ENCODE measurements around the gene RFPL1.

RFPL1 gene

DNA sequence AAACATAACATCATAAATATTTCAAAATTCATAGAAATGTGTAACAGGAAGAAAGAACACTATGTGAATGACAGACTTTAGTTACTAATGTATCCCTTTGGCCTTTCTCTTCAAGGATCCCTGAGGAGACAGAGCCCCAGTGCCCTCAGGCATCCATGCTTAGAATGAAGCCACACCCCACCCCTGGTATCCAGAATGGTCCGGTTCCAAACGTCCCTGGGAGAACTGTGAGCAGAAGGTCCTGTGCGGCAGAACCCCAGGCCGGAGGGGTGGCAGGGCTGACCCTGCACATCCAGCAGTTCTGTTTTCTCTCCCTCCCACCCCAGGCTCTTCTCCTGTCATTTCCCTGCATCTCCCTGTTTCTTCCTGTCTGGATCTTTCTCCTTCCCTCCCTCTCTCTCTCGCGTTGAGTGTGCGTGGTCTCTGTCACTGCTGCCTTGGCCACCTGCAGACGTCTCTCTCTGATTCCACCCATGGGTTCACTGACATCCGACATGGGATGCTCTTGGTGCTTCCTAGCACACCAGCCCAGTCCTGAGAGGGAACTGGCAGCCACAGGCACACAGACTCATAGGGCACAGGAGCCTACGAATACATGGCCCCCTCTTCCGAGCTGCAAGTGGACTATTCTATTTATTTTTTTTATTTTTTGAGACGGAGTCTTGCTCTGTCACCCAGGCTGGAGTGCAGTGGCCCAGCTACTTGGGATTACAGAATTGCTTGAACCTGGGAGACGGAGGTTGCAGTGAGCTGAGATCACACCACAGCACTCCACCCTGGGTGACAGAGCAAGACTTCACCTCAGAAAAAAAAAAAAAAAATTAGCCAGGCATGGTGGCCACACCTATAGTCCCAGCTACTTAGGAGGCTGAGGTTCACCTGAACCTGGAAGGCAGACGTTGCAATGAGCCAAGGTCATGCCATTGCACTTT, 5.7 kb downstream of the RFPL1 start:
- no peak for DNase-seq

DNA sequence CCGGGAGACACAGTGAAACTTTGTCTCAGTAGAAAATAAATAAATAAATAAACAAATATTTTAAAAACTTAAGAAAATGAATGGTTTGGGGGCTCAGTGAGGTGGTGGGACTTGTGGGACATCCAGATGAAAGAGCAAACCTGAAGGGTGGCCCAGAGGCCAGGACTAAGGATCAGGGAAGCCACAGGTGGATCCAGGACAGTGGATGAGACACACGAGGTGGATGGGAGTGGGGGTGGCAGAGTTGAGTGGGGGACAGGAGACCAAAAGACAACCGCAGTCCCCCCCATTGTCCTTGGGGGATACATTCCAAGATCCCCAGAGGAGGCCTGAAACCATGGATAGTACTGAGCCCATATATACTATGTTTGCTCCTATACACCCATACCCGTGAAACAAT, 7.1 kb downstream of the RFPL1 start:
- no peak for DNase-seq

DNA sequence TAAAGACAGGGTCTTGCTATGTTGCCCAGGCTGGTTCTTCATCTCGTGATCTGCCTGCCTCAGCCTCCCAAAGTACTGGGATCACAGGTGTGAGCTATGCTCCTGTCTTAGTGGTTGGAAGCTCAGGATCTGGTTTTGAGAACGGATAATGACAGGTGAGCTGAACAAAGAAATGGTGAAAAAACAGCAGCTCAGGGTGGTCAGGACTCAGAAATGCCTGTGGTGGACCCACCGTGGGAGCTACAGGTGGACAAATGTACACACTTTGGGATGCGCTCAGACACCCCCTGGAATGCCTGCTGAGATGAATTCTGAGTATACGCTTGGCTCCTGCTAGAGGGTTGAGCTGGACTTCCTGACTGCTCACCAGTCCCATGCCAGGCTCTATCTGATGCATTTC, 9.5 kb downstream of the RFPL1 start:
- DNase-seq: no peak

DNA sequence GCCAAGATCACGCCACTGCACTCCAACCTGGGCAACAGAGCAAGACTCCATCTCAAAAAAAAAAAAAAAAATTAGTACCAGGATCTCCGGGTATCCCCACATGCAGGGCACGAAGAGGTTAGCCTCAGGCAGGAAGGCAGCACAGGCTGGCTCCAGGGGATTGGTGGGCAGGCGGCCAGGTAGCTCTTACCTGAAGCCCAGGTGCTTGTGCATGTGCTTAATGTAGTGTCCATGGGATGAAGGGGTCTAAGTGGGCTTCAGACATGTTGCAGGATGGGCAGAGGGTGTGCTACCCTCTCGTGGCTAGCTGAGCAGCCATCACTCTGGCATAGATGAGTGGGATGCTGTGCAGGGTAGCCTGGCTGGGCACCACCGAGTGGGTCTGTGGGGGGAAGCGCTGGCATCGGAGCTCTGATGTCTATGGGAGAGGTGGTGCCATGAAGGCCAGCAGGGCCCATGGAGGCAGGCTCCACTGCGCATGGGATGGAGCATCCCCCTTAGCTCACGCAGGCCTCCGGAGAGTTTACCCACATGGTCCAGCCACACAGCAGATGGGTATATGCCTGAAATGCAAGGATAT, 11.0 kb downstream of the RFPL1 start:
- no peak for DNase-seq

DNA sequence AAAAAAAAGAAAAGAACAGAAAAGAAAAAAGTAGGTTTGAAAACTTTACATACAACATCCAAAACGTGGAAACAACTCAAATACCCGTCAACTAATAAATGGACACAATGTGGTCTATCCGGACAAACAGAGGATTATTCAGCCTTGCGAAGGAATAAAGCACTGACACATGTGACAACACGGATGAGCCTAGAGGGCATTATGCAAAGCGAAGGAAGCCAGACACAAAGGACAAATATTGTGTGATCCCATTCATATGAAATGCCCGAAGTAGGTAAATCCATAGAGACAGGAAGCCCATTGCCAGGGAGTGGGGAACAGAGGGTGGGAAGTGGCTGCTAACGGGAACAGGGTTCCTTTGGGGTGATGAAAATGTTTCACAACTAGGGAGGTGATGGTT, 11.8 kb downstream of the RFPL1 start:
- DNase-seq: no peak

DNA sequence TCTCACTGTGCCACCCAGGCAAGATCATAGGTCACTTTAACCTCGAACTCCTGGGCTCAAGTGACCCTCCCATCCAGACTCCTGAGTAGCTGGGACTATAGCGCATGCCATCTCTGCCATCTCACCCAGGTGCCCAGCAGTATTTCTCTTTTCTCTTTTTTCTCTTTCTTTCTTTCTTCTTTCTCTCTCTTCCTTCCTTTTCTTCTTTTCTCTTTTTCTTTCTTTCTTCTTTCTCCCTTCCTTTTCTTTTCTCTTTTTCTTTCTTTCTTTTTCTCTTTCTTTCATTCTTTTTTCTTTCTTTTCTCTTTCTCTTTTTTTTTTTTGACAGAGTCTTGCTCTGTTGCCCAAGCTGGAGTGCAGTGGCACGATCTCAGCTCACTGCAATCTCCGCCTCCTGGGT, 13.5 kb downstream of the RFPL1 start:
- DNase-seq: no peak

DNA sequence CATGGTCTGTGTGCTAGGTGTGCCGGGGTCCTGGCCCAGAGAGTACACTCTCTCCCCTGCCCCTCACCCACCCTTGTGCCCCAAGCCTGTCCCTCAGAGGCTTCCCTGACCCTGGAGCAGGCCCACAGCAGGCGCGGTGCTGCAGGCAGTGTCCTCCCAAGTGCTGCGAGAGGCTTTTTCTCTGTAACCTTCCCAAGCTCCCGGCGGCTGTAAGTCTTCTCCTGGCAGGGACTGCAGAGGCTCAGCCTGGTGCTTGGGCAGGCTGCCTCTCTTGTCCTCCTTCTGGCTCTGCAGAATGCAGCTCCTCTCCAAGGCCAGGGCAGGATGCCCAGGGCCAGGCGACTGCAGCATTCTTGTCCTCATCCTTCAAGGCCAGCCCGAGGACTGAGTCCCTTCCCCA, 15.9 kb downstream of the RFPL1 start:
- DNase-seq: no peak

DNA sequence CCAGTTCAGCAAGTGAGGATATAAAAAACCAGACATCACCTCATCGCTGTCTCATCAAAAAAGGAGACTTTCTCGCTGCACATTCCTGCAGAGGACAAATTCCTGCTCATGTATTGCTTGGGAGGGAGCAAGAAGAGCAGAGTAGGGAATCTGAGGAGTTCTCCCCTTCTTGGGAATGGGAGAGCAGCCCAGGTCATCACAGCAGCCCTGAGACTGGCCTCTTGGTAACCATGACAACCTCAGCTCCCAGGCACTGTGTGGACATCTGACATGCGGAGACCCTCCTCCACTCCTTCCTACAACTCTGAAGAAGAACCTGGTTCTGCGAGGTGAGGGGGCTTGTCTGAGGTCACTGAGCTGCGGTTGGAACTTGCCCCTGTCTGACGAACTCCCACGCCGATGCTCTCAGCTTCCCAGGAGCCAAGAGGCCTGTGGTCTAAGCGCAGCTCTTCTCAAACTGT, 17.9 kb downstream of the RFPL1 start:
- DNase-seq: no peak

DNA sequence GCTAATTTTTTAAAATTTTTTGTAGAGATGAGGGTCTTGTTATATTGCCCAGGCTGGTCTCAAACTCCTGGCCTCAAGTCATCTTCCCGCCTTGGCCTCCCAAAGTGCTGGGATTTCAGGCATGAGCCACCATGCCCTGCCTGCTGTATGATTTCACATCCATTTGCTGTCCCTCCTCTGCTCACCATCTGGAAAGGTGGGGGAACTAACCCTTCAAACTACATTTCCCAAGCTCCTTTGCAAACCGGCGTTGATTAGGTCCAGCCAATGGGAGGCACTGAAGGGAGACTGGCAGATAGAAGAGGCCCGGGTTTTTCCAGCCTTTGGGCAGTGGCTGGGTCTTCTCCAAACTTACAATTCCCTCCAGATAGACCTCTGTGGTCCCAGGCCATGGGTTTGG, 19.3 kb downstream of the RFPL1 start:
- peak; percentile 50 for DNase-seq

DNA sequence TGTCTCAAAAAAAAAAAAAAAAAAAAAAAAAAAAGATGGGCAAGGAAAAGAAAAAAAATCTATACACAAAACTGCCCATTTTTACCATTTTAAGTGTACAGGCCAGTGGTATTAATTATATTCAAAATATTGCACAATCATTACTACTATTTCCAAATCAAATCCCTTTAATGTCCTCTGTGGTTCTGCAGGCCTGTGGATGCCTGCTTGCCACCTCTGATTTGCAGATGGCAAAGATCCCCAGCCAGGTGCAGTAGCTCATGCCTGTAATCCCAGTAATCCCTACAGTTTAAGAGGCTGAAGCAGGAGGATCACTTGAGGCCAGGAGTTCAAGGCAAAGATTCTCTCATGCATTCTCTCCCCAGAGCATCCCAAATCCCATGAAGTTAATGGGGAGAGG, 20.2 kb downstream of the RFPL1 start:
- DNase-seq: no peak

DNA sequence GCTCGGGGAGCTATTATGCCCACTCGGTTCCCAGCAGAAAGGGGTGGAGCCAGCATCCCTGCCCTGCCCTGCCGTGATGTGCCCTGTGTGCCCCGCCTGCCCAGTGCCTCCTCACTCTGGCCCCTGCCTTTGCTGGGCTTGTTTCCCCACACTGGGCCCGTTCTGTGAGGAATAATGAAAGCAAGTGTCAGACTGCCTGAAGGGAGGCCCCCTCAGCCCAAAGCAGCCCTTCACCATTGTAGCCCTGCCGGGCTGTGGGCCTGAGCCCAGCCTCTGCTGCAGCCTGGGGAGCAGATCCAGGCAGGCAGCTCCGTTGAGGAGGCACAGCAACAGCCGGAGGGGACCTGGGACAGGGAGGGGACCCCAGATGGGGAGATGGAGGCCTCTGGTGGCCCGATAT, 21.4 kb downstream of the RFPL1 start:
- no peak for DNase-seq

DNA sequence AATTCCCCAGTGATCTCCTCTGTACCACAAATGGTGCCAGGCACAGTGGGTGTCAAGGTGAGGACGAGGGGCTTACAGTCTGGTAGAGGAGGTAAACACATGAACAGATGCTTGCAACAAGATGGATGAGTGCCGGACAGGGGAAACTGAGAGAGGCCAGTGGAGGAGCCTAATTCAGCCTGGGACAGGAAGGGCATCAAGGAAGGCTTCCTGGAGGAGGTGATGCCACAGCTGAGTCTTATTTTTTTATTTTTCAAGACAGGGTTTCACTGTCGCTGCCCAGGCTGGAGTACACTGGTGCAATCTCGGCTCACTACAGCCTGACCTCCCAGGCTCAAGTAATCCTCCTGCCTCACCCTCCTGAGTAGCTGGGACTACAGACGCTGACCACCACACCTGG, 22.9 kb downstream of the RFPL1 start:
- DNase-seq: no peak

DNA sequence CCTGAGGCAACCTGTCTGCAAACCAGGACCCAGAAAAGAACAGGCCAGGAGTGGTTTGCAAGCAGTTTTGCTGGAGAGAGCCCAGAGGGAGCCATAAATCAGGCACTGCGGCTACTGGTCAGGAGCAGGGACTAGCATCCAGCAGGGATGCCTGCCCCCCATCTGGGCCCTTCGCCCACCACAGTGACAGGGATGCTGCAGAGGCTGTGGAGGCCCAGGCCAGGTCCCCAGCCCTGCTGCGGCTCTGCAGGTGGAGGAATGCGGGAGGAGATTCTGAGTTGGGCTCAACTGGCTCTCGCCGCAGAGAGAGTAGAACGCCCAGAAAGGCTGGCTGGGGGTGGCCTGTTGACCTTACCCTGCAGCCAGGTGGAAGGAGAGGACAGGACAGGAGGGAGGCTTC, 25.2 kb downstream of the RFPL1 start:
- no peak for DNase-seq

DNA sequence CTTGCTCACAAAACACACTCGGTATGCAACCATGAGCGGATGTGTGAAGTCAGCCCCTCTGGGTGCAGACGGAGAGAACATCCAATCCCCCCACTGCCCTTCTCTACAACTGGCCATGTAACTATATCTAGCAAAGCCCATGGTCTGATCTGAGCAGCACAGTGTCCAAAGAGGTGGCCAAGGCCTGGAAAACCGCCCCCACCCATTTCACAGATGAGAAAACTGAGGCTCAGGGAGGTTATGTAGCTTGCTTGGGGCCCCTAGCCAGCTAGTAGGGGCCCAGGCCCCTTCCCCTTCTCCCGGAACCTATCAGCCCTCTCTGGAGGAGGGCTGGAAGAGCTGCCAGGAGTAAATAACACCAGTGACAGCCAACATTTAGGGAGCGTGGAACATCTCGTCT, 26.2 kb downstream of the RFPL1 start:
- DNase-seq: no peak

DNA sequence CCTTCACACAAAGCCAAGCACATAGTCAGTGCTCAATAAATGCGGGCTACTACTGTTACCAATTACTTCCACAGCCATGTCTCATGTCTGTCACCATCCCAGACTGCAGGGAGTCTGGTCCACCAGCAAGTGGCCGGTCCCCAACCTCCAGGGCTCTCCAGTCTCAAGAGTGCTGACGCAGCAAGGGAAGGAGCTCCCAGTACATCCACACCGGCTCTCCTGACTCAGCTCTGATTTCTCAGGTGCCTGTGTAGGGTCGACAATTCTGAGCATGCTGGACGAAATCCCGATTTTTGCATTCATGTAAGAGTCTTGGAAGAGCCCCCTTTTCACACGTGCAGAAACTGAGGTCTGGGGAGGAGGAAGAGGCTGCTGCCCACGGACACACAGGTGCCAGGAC, 31.4 kb downstream of the RFPL1 start:
- DNase-seq: no peak

DNA sequence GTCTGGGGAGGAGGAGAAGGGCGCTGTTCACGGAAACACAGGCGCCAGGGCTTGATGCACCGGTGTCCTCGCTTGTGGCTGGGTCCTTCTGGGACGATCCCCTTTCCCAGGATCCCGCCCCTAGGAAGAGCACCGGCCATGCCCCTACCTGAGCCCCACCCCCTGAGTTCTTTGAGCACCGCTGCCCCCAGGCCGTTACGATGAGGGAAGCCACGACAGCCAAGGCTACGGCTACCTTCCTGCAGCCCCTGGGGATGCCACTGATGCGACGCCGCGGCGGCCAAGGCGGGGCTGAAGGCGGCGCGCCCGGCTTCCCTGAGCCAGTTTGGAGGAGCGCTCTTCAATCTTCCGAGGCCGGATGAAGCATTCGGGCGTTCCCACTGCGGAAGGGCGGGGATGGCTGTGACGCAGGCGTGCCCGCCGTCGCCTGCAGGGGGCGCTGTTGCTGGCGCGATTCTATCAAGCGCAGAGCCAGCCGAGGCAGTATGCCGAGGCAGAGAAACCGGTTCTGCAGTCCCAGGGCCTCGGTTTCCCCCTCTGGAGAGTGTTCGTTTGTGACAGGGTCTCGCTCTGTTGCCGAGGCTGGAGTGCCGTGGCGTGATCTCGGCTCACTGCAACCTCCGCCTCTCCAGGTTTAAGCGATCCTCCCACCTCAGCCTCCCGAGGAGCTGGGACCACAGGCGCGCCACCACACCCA, 31.9 kb downstream of the RFPL1 start:
- DNase-seq: peak; percentile 16

DNA sequence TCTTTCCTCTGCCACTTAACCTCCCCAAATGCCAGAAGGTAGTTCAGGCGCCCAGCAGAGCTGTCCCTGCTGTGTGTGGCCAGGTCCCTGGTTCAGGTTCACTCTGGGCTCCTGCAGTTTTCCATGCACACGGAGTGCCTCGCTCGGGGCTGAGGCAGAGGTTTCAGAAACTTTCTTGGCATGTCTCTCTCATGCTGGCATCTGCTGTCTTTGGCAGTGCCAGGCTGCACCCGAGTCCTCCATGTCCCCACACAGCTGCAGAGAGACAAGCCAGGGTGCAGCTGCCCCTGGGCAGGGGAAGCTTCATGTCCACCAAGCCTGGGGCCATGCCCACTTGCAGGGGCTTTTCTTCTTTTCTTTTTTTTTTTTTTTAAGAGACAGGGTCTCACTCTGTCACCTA, 34.6 kb downstream of the RFPL1 start:
- no peak for DNase-seq

DNA sequence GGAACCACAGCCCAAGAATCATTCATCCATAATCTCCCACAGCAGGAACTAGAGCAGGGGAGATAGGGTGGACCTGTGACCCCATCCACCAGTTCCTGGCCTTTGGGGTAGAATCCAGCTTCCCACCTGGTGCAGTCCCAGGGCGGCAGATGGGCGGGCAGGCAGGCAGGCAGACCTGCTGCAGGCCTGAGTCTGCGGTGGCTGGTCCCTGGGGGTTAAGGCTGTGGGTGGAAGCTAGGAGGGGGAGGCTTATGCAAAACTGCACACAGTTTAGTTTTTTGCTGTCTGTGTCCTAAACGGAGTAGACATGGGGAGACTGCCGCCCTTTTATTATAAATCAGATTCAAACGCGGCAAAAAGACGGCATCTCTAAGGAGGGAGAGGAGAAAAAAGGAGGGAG, 37.2 kb downstream of the RFPL1 start:
- DNase-seq: no peak

DNA sequence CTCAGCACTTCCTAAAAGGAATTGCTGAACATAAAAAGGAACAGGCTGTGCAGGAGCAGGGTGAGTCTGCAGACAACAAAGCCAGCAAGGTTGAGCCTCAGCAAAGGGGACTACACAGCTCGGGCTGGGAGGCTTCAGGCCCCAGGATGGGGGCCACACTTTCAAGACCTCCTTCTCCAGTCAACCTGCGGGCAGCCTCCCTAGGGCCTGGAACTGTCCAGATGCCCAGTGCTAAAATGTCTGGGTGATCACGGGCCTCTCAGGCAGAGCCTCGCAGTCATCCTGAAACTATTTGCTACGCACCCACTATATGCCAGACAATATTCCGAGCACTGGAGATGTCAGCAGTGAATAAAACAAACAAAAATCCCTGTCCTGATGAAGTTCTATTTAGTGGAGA, 37.7 kb downstream of the RFPL1 start:
- no peak for DNase-seq

DNA sequence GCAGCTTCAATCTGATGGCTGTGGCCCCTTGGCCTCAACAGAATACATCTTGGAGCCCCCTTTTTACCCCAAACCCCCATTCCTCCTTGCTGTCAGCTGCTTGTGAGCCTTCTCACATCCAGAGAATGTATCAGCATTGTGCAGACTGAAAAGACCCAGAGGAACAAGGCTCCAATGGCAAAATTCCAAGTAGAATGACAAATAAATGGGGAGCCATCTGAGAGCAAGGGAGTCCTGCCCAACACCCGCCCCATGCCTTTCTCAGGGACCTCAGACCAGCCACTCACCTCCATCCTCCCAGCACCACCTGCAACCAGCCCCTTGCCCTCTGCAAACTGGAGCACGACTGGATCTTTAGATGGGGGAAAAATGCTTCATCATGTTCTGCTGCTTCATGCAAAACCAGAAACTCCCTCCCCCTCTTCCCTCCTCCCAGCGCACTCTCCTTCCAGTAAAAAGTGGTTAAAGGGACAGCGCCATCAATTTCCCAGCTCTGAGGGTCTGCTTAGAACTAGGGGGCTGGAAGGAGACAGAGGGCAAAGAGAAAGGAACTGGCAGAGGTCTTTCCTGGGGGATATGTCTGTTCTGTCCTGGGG, 39.4 kb downstream of the RFPL1 start:
- no peak for DNase-seq

DNA sequence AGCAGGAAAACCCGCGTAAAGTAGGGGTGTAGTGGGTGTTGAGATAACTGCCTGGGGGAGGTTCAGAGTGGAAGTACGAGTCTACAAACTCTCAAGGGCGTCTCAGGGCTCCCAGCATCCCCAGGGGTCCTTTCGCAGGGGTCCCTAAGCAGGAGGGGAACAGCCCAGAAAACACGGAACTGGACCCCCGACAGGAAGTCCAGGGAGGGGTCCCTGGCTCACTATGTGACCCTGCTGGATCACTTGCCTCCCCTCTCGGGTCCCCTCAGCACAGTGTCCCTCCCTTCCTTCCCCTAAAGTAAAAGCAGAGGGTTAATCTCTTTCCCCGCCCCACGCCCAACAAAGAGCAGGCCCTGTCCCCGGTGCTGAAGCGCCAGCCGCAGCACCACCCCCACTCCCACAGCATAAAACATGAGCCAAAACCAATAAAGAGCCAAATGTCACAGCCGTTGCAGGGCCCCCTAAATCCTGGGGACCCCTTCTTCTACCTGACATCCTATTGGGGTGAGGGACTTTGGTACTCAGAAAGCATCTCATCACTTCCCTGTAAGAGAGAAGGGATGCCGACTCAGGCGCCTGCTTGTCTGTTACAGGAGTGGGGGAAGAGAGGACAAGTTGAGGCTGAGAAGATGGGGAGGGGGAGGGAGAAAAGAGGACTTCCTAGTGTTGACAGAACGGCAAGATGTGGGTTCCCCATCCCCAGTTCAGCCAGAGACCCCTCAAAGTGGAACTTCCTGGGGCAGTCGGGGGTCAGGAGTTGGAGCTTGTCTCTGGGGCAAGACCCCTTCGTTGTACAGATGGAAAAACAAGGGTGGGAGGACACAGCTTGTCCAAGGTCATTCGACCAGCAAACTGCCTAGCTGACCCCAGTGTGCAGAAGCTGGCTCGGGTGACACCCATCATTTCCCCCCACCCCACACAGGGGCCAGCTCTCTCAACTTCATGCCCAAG, 40.2 kb downstream of the RFPL1 start:
- DNase-seq: no peak

Data from NCI-H226 (cell line).